HG03442 (cell line): ENCODE measurements around the gene RRAD.
"Not testable (repeated sequence)": the region's sequence is repeated elsewhere in the genome, so short reads cannot be mapped to it uniquely, and the experiment has no call there.

Experiments used
- ATAC-seq: cut with Tn5 transposase; IDR thresholded peaks from one replicate; pipeline ENCODE4 v1.9.1; 2021; ENCODE audit warnings: mild to moderate bottlenecking, moderate library complexity; ENCODE audit not compliant: unreplicated experiment

RRAD gene

GRCh38 chr16:66925322-66925840 lies at the start of gene RRAD:
RRAD (minus strand) TSS chr16:66925535; CDS start chr16:66925179, 356 bp downstream.
- peak; percentile 13 for ATAC-seq

DNA sequence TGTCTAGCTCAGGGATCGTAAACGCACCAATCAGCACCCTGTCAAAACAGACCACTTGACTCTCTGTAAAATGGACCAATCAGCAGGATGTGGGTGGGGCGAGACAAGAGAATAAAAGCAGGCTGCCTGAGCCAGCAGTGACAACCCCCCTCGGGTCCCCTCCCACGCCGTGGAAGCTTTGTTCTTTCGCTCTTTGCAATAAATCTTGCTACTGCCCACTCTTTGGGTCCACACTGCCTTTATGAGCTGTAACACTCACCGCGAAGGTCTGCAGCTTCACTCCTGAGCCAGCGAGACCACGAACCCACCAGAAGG lies 49.6 kb upstream of the RRAD start:
- not testable (repeated sequence) for ATAC-seq

GRCh38 chr16:66974156-66974931 lies 49.0 kb upstream of the RRAD start:
- not testable (repeated sequence) for ATAC-seq

DNA sequence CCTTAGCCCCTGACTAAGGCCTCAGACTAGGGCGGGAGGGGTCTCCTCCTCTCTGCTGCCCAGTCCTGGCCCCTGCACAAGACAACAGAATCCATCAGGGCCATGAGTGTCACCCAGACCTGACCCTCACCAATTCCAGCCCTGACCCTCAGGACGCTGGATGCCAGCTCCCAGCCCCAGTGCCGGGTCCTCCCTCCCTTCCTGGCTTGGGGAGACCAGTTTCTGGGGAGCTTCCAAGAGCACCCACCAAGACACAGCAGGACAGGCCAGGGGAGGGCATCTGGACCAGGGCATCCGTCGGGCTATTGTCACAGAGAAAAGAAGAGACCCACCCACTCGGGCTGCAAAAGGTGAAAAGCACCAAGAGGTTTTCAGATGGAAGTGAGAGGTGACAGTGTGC lies 48.4 kb upstream of the RRAD start:
- no peak for ATAC-seq

DNA sequence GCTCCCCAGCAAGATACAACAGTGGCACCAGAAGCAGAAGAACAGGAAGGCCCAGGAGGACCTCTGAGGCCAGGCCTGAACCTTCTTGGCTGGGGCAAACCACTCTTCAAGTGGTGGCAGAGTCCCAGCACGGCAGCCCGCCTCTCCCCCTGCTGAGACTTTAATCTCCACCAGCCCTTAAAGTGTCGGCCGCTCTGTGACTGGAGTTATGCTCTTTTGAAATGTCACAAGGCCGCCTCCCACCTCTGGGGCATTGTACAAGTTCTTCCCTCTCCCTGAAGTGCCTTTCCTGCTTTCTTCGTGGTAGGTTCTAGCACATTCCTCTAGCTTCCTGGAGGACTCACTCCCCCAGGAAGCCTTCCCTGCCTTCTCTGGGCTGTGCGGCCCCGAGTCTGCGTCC lies 47.6 kb upstream of the RRAD start:
- no peak for ATAC-seq

GRCh38 chr16:66970775-66971720 lies 45.7 kb upstream of the RRAD start:
- no peak for ATAC-seq

GRCh38 chr16:66968847-66969246 lies 43.5 kb upstream of the RRAD start:
- no peak for ATAC-seq

GRCh38 chr16:66964049-66964448 lies 38.7 kb upstream of the RRAD start:
- no peak for ATAC-seq

GRCh38 chr16:66961914-66962313 lies 36.6 kb upstream of the RRAD start:
- no peak for ATAC-seq

- ATAC-seq: peak; percentile 77
Measured at GRCh38 chr16:66961065-66961744, 35.9 kb upstream of the RRAD start, which contains the start of gene CES3. CES3 (plus strand) TSS chr16:66961266; CDS start chr16:66961308, 42 bp downstream.

DNA sequence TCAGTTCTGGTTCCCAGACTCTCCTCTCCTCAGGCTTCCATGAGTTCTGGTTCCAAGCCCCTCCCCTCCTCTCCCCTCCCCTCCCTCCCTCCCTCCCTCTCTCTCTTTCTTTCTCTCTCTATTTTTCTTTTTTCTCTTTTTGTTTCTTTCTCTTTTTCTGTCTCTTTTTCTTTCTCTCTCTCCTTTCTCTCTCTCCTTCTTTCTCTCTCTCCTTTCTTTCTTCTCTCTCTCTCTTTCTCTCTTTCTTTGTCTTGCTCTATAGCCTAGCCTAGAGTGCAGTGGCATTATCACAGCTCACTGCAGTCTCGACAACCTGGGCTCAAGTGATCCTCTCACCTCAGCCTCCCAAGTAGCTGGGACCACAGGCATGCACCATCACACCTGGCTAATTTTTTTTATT lies 34.9 kb upstream of the RRAD start:
- no peak for ATAC-seq

DNA sequence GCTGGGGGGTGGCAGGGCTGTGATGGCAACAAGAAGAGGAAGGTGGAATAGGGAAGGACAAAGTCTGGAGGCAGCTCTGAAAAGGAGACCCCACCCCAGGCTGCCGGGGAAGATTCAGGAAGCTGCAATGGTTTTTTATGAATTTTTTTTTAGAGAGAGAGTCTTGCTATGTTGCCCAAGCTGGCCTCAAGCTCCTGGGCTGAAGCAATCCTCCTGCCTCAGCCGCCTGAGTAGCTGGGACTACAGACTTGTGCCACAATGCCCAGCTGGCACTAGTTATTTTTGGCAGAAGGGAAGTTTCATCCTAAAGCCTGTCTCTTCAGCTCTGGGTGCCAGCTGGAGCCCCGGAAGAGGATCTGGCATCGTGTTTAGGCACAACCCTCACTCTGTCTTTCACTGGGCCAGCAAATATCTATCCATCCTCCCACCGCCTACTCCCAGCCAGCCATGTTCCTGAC lies 34.4 kb upstream of the RRAD start:
- ATAC-seq: no peak

DNA sequence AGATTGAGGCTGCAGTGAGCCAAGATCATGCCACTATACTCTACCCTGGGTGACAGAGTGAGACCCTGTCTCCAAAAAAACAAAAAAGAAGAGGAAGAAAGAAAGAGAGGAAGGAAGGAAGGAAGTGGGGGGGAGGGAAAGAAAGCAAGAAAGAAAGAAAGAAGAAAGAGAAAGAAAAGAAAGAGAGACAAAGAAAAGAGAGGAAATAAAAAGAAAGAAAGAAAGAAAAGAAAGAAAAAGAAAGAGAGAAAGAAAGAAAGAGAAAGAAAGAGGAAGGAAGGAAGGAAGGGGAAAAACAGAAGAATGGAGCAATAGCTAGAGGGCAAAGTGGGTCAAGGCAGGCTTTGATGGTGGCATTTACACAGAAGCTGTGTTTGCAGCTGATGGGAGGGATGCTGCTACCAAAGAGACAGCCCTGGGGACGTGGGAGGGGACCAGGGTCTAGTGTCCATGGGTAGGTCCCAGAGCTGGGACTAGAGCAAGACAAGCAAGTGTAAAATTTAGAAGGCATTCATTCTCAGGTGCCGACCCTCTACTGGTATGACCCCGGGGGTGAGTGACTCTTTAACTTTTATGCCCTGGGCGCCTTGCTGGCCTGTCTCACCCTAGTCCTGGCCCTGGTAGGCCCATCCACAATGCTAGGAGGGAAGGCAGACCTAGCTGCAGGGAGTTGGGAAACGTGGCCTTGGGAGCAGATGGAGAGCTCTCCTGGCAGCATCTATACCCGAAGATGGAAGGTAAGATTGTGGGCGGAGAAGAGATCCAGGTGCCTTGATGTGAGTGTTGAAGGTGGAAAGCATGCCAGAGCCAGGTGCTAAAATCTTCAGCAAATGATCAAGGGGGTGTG lies 33.7 kb upstream of the RRAD start:
- no peak for ATAC-seq

- ATAC-seq: not testable (repeated sequence)
Measured at GRCh38 chr16:66956154-66956457, 30.8 kb upstream of the RRAD start.

DNA sequence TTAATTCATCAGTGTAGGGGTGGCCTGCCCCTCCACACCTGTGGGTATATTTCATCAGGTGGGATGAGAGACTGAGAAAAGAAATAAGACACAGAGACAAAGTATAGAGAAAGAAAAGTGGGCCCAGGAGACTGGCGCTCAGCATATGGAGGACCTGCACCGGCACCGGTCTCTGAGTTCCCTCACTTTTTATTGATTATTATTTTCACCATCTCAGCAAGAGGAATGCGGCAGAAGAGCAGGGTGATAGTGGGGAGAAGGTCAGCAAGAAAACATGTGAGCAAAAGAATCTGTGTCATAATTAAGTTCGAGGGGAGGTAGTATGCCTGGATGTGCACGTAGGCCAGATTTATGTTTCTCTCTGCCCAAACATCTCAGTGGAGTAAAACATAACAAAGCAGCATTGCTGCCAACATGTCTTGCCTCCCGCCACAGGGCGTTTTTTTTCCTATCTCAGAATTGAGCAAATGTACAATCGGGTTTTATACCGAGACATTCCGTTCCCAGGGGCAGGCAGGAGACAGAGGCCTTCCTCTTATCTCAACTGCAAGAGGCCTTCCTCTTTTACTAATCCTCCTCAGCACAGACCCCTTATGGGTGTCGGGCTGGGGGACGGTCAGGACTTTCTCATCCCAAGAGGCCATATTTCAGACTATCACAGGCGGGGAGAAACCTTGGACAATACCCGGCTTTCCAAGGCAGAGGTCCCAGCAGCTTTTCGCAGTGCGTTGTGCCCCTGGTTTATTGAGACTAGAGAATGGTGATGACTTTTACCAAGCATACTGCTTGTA lies 30.2 kb upstream of the RRAD start:
- not testable (repeated sequence) for ATAC-seq

DNA sequence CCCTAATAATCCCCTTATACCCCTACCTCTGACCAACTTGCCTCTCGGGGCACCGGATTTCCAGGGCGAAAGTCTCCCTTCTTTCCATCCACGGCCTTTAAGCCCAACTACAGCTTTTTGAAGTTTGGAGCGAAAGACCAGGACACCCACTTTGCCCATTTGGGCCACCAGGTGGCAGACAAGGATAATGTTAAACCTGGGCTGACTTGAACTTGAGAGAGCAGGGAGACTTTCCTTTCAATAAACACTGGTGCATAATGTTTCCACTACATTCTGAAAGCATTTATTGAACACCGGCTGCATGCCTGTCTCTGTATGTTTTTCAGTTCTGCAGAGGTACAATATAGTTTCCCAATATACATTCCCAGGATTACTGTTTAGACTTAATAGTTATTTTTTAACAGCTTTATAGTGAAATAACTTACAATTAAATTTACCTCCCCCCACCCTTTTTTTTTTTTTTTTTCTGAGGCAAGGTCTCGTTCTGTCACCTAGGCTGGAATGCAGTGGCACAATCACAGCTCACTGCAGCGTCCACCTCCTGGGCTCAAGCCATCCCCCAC lies 28.8 kb upstream of the RRAD start:
- ATAC-seq: no peak

GRCh38 chr16:66953462-66954096 lies 28.2 kb upstream of the RRAD start:
- no peak for ATAC-seq

- no peak for ATAC-seq
Measured at GRCh38 chr16:66952430-66953110, 27.2 kb upstream of the RRAD start.
